HG03103 (cell line): ENCODE measurements around the gene HTD2.
"Not testable (repeated sequence)": the region's sequence is repeated elsewhere in the genome, so short reads cannot be mapped to it uniquely, and the experiment has no call there.

Source experiments
- ATAC-seq: cut with Tn5 transposase; IDR thresholded peaks from one replicate; pipeline ENCODE4 v1.9.1; 2021; ENCODE audit warnings: low read depth; ENCODE audit not compliant: unreplicated experiment

HTD2 gene

DNA sequence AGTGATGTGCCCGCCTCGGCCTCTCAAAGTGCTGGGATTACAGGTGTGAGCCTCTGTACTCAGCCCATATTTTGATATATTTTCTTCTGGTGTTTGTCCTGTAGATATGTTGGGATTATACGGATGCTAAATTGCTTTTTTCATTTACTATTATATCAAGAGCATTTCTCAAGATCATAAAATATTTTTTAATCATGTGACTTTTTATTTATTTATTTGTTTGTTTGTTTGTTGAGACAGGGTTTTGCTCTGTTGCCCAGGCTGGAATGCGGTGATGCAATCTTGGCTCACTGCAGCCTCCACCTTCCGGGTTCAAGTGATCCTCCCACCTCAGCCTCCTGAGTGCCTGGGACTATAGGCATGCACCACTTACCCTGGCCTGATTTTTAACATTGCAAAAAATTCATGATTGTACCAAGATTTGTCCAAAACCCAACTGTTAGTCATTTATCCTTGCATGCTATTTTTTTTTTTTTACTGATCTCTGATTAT, 23.6 kb downstream of the HTD2 start:
- ATAC-seq, result no peak

DNA sequence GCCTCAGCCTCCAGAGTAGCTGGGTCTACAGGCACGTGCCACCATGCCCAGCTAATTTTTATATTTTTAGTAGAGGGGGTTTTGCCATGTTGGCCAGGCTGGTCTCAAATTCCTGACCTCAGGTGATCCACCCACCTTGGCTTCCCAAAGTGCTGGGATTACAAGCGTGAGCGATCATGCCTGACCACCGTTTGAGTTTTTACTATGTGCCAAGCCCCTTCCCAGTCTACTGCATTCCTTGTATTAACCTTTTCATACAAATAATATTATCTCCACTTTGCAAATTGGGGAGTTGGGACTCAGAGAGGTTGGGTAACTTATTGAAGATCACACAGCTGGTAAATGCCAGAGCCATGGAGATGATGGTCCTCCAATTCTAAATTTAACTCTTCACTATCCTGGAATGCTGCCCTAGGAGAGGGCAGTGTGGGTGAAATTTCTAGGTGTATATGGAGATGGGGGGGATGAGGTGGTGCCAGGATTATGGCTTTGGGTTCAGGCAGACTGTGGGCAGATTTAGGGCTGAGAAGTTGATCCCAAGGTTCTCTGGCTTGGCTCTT, 25.4 kb downstream of the HTD2 start:
- ATAC-seq, result no peak

DNA sequence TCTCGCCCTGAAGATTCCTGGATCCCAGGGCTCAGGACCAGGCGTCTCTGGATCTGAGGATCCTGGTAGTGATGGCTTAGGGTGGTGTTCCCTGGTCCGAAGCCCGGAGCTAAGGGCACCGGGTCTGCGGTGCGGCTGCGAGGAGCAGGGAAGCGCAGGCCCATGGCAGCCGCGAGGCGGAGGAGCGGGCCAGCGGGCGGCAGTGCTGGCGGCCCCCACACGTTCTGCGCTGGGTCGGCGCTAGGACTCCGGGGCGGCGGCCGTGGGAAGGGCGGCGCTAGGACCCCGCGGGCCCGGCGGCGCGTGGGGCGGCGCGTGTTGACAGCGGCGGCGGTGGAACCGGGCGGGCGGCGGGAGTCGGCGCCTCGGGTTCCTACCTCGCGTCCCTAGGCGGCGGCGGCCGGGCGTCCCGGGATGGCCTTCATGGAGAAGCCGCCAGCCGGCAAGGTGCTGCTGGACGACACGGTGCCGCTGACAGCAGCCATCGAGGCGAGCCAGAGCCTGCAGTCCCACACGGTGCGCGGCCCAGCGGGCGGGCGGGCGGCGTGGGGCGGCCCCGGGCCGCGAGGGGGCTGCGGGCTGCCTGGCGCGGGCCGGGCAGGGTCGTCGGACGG, 26.4 kb downstream of the HTD2 start, which contains the start of gene PXK:
PXK (plus strand) TSS at position 318 of the 614 bp plus-strand sequence; CDS start at position 415, 97 bp downstream.
- ATAC-seq, result peak; percentile 78

DNA sequence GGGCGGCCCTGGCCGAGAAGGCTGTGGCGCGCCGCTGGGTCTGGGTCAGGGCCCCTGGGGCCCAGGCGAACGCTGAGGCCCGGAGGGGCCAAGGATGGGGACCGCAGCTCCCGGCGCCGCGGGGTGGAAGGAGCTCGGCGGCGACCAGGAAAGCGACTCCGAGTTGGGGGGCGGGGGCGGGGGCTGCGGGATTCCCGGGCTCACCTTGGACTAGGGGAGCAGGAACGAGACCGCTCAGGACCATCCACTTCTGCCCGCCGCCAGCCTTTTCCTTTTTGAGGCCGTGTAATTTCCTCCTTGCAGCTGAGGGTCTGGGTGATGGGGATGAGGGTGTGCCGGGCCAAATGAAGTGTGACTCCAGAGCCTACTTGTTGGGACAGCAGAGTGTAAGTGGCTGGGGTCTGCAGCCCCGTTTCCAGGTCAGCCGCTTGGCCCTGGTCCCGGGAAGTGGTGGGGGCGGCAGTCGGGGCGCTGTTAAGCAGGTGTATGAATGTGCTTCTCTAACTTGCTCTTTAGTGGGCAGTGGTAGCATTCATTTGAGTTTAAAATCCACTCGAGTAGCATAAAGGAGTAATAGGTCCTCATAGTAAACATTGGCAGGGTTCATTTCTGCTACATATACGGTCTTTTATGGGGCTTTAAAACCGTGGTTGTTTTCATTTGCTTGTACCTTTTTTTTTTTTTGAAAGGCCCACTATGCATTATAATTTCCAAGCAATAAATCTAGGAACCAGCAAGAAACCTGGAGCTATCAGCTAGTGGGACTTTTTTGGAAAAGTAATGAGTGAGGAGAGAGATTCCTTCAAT, 27.1 kb downstream of the HTD2 start:
- peak; percentile 46 for ATAC-seq

DNA sequence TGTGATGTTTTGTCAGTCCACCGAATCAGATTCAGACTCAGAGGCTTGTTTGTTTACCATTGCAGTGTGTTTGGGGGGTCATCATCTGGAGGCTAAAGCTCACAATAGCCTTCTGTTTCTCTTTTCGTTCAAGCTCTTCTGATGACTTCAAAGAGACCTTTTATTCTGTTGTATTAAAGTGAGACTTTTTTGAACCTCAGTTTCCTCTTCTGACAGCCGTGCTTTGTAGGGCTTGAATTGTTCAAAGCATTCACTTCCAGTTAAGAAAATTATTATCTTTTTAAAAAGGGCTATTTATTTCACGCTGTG, 27.6 kb downstream of the HTD2 start:
- no peak for ATAC-seq

DNA sequence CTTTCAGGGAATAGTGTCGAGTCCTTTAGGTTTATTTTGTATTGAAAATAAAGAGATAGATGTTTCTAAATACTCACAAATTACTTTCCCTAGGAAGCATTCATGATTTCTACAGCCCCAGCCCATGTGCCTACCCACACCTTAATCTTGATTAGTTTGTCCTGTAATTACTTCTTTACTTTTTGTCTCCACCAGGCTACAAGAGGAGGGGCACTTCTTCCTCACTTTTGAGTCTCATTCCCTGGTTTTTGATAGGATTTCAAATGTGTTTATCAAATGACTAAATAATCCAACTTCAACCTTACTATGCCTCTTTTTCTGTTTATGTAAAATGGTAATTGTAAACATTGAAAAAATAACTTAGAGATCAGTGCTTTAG, 28.2 kb downstream of the HTD2 start:
- no peak for ATAC-seq

DNA sequence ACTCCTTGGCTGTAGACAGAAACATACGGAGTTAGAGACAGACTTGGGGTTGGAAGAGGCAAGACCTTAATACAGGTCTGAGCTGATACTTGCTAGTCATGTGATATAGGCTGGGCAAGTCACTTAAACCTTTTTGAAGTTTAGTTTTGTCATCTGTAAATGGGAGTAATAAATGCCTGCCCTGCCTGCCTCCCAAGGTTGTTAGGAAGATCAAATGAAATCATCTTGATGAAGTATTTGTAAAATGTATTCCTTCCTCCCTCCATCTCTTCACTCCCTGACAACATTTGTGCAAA, 29.3 kb downstream of the HTD2 start:
- ATAC-seq, result no peak

DNA sequence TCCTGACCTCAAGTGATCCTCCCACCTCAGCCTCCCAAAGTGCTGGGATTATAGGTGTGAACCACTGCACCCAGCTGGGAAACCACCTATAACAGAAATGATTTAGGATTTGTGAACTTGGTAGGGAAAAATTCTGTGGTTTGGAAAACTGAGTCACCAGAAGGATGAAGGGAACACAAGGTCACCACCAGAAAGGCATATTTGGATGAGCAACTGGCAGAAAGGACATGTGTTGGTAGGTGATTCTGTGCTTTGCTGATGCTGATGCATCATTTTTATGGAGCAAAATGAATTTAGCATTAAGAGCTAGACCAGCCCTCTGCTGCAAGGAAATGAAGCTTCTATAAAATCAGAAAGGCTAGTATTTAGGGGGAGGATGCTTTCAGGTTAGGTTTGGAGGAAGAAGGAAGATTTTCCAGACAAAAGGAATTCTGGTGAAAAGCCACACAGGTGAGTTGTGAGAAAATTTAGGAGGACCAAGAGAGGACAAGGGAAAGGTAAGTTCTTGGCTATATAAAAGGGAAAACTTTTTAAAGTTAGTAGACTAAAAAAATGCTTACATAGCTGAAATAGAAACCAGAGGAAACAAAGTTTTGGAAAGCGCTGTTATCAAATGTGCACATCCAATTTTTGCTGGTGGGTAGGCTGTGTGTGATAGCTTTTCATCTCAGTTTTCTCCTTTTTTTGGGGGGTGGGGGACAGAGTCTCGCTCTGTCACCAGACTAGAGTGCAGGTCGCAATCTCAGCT, 30.0 kb downstream of the HTD2 start:
- no peak for ATAC-seq

DNA sequence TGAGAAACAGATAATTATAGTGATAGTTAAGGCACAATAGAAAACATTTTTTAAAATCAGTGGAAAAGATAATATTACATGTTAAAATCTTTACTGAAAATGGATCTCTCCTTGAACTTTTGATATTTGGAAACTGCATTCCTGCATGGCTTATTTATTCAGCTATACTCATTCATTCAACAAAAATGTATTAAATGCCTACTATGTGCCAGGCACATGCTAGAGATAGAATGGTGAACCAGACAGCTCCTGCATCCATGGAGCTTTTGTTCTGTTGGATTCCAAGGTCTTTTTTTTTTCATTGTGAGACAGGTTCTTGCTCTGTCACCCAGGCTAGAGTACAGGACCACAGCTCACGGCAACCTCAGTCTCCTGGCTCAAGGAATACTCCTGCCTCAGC, 30.9 kb downstream of the HTD2 start:
- no peak for ATAC-seq

DNA sequence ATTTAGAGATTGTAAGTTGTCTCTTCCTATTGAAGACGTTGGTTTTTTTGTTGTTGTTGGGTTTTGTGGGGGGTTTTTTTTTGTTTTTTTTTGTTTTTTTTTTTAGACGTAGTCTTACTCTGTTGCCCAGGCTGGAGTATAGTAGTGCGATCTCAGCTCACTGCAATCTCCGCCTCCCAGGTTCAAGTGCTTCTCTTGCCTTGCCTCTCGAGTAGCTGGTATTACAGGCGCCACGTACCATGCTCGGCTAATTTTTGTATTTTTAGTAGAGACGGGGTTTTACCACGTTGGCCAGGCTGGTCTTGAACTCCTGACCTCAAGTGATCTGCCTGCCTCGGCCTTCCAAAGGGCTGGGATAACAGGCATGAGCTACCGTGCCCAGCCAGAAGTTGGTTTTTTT, 32.8 kb downstream of the HTD2 start:
- ATAC-seq, result not testable (repeated sequence)

DNA sequence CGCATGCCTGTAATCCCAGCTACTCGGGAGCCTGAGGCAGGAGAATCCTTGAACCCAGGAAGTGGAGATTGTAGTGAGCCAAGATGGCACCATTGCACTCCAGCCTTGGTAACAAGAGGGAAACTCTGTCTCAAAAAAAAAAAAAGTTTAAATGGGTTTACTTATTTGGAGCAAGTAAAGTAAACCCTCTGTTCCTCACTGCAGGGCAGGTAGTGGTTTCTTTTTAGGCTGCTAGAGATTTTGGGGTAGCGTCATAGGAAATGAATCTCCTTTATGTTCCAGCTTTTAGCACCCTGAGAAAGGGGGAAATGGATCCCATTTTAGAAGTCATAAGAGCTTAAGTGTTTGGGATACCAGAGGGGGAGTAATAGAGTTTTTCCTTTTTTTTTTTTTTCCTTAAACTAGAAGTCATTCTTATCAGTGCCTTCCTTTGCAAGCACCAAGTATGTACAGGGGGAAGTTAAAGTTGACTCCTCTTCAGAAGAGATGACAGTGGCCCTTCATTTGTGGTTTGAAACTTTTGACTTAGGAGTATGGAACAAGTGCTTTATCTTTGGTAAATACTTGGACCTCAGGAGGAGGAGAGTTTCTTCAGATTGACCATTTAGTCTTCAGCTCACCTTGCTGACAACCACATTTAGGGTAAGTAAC, 34.4 kb downstream of the HTD2 start:
- ATAC-seq, result no peak

DNA sequence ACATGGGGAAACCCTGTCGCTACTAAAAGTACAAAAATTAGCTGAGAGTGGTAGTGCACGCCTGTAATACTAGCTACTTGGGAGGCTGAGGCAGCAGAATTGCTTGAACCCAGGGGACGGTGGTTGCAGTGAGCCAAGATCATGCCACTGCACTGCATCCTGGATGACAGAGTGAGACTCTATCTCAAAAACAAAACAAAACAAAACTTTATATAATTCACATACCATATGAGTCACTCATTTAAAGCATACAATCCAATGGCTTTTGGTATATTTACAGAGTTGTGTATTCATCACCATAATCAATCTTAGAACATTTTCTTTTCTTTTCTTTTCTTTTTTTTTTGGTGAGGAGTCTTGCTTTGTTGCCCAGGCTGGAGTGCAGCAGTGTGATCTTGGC, 35.1 kb downstream of the HTD2 start:
- ATAC-seq, result no peak

DNA sequence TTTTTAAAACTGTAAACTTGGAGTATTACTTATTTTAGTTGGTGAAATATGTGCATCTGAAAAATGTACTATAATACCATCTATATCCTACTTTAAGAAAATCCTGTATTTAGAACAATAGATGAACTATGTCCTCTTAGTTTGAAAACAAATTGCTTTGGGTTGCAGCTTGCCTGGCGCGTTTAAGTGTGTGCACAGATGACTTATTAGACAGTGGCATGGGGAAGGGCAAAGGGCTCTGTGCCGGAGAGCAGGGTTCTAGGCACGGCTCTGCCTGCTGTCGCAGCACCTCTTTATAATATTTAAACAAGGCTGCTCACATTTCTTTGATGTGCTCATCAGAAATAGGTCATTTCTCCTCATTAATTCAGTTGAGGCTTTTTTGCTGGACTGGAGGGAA, 36.4 kb downstream of the HTD2 start:
- ATAC-seq, result no peak

DNA sequence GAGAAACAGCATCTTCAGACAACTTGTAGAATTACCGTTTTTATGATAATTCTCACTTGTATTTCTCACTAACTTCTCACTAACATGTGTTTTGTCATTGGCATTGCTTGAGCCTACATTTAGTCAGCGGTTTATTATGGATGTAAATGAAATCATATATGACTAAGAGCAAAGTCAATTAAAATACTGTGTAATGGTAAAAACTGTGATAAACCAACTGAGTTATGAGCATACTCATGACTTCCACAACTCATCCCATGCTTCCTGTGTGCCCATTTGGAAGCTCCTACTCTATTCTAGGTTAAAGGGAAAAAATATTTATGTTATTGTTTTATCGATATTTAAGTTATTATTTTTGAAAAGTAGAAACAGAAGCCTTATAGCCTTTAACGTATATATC, 39.1 kb downstream of the HTD2 start:
- no peak for ATAC-seq

DNA sequence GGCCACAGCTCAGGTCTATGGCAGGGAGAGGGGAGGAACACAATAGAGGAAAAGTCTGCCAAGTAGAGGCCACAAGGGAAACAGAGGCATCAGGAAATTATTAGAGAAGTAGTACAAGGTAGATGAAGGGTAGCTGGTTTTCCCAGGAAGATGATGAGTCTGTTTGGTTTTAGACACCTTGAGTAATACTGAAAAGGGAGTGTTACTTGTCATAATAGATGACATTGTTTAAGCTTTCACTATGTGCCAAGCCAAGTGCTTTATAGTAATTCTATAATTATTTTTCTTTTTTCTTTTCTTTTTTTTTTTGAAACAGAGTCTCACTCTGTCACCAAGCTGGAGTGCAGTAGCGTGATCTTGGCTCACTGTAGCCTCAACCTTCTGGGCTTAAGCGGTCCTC, 40.0 kb downstream of the HTD2 start:
- no peak for ATAC-seq

DNA sequence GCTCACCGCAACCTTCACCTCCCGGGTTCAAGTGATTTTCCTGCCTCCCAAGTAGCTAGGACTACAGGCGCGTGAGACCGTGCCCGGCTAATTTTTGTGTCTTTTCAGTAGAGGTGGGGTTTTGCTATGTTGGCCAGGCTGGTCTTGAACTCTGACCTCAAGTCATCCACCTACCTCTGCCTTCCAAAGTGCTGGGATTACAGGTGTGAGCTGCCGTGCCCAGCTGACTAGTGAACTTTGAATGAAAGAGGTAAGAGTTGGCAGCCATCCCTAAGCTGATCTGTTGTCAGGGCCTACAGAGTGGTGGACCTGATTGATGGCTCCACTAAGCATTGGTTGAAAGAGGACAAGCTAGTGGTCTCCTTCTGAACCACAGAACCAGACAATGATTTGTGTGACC, 41.7 kb downstream of the HTD2 start:
- ATAC-seq, result no peak

DNA sequence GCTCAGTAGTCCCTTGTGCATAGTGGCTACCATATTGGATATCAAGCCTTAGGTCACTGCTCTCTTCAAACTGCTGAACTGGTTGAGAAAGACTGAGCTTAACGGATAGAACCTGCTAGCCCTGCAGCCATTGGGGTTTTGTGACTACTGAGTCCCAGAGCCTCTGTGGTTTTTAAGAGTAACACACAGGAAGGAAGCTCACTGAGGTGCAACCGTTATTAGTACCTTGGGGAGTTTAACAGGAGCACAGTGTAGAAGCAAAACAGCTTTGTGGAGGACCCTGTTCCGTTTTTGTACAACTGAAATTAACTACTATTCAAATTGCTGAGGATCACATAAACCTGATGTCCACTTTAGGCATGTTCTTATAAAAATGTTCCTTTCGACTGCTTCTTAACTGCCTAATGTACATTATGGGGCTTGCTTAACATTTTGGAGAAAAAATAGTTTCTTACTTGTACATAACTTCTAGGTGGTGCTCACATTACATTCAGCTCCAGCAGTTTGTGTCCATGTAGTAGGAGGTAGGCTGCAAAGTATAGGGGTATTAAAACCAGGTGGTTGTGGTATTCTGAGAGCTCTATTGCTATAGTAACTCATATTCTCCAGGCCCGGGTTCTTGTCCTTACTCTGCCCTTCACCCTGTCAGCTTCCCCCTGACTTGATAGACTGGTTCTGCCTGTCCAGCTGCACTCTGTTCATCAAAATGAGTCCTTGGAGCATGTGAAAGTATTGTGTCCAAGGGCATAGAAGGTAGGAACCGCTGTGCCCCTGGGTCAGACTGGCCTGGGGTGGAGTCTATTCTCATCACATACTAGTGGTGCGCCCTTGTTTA, 43.7 kb downstream of the HTD2 start:
- peak; percentile 83 for ATAC-seq

DNA sequence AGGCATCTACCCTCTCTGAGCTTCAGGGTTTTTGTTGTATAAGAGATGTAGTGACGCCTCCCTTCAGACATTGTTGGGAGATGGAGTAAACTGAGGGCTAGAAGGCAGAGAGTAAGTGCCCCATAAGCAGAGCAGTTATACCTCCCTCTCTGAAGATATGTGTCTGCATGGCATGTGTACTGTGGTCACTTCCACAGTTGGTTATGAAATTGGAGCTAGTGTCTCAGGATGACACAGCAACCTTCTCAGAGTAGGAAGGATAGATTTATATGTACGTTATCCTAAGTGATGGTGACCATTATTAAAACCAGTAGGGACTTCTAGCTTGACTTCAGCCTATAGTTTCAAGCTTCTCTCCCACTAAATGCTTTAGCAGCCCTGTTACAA, 44.3 kb downstream of the HTD2 start:
- ATAC-seq, result no peak

DNA sequence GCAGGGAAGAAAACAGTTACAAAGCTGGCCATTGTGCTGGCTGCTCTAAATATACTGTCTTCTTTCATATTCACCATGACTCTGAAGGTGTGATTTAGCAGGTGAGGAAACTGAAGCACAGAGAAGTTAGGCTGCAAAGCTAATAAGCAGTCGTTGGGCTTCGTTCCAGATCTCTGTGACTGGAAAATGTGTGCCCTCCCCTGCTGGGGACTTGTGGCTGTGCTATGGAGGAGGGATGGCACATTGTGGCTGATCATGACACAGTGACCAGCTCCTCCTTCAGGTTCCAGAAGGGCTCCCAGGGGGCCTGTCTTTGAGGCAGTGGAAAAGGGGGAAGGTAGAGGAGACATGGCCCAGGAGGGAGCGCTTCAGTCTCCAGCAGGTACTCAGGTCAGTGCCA, 45.6 kb downstream of the HTD2 start:
- no peak for ATAC-seq

DNA sequence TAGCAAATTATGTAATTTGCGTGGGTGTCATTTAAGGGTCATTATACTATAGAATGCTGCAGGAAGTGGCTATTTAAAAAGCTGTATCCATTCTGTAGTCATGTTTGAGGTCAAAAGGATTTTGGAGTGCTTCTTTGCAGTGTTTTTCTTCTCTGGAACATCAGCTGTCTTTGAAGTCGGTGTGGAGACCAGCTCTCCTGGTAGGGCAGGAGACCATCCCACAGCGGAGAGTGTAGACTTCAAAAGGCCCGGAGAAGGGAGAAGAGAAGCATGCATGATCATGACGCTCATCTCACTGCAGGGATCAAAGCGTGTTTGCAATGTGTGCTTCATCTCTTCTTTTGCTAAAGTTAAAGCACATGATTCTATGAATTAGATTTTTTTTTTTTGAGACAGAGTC, 46.3 kb downstream of the HTD2 start:
- ATAC-seq, result no peak
